ENCODE data around the gene C11orf16. TPM values are rescaled to one million over a fixed set of nuclear protein-coding genes. Genes with fewer than 3 reads are reported as not detected.

The C11orf16 gene
- total and polyA plus RNA-seq, 2 of the 4 experiments (the other 2 are of a cell fraction): not detected

GRCh38 chr11:8922691-8923090, 10.1 kb downstream of the C11orf16 start:
- no peak overlapping the region for H2AK5ac ChIP-seq (ENCODE audit: low read depth, low read length)
- peaks cover 11 to 18% of the 10 kb centered on the region in 2 experiments; a peak in 3 of 4 replicates for H3K79me1 ChIP-seq (ENCODE audit: low read depth in 1 of 2, low read length in 2 of 2)
- H3K4me2 ChIP-seq (ENCODE audit: low read depth, low read length): no peak overlapping the region
- H2AFZ ChIP-seq (replicated peaks; ENCODE audit: low read length, poor library complexity): no peak overlapping the region
- H3K9me3 ChIP-seq (ENCODE audit: control insufficient read depth, insufficient read depth, low read length): no peaks in the 10 kb centered on the region
- no peak overlapping the region for H4K5ac ChIP-seq (ENCODE audit: low read depth, low read length)
- no peak overlapping the region for H4K8ac ChIP-seq (ENCODE audit: low read depth in 2 of 2, low read length in 2 of 2)
- H4K91ac ChIP-seq (ENCODE audit: insufficient read depth, low read depth, low read length): no peak overlapping the region
- no peak overlapping the region for H2BK120ac ChIP-seq (ENCODE audit: low read depth, low read length)
- no TSS peak for BruUV-seq (replicated peaks)
- peaks cover 9% of the 10 kb centered on the region; the same call in 1 of the 2 replicates for H3K9me1 ChIP-seq (ENCODE audit: insufficient read depth, low read length)
- H4K20me1 ChIP-seq (ENCODE audit: insufficient read depth, low read length): no peaks in the 10 kb centered on the region
- H3K18ac ChIP-seq (ENCODE audit: low read depth, low read length): no peak overlapping the region
- H2BK5ac ChIP-seq (ENCODE audit: low read depth, low read length, poor library complexity, severe bottlenecking): no peak overlapping the region
- ChIA-PET POLR2A (ENCODE audit: unreplicated experiment) (no interaction called here), CTCF (interaction anchor here (0.6 kb wide), 1 partner anchor 124 kb away, joined by 4 read pairs; no protein-coding TSS in a partner anchor)
- no peak overlapping the region for H3K56ac ChIP-seq (ENCODE audit: extremely low read depth, insufficient read depth, low read length)
- no peak overlapping the region for H3K23ac ChIP-seq (ENCODE audit: low read depth, low read length)
- no peak for DNase-seq
- H2BK15ac ChIP-seq (ENCODE audit: low read depth, low read length): no peak overlapping the region
- peaks cover 33% of the 10 kb centered on the region for H3K36me3 ChIP-seq (ENCODE audit: control insufficient read depth, insufficient read depth, low read length)
- H3K4me1 ChIP-seq (ENCODE audit: control insufficient read depth, insufficient read depth, low read length): peaks cover 11% of the 10 kb centered on the region
- no peak overlapping the region for H3K4me3 ChIP-seq (ENCODE audit: insufficient read depth, low read depth, low read length)
- no peak for TF ChIP-seq BHLHE40 (IDR thresholded peaks at IDR 0.05; ENCODE audit: low read depth, low read length)
- TF ChIP-seq MAFK (IDR thresholded peaks at IDR 0.05; ENCODE audit: low read depth, low read length): no peak
- no peak overlapping the region for H3K9ac ChIP-seq (ENCODE audit: low read depth, low read length)
- dilution Hi-C loops (cut with HindIII; ENCODE audit: low sequenced_read_pairs, unreplicated experiment): no loop called here
- in situ Hi-C loops (cut with MboI; ENCODE audit: low sequenced_read_pairs): no loop called here
- no peak overlapping the region for H3K27ac ChIP-seq (ENCODE audit: insufficient read depth, low read length)
- no peak for ATAC-seq (ENCODE audit: low read depth)
- H3K4ac ChIP-seq (ENCODE audit: low read depth, low read length): no peak overlapping the region
- H2BK20ac ChIP-seq (ENCODE audit: low read depth, low read length): no peak overlapping the region
- H3K14ac ChIP-seq (replicated peaks; ENCODE audit: low read depth, low read length): no peak overlapping the region
- no CpG with 5 or more reads among the region's 5 CpGs for WGBS, 2 experiments (ENCODE audit: extremely low coverage in 2 of 2, insufficient read length in 1 of 2)
- no peaks in the 10 kb centered on the region for H3K27me3 ChIP-seq (ENCODE audit: control insufficient read depth, insufficient read depth, low read length)
- no peak overlapping the region for H2AK9ac ChIP-seq (replicated peaks; ENCODE audit: low read depth, low read length, poor library complexity)
- intact Hi-C loops (cut with micrococcal nuclease): no loop called here

Data from IMR-90 (cell line).